ENCODE results near the gene LBX2.
"Not testable (repeated sequence)": the region's sequence is repeated elsewhere in the genome, so short reads cannot be mapped to it uniquely, and the experiment has no call there.

LBX2 gene

GRCh38 chr2:74488643-74489481 is 10.5 kb downstream of the LBX2 start:
- TF ChIP-seq, protein P1, sequence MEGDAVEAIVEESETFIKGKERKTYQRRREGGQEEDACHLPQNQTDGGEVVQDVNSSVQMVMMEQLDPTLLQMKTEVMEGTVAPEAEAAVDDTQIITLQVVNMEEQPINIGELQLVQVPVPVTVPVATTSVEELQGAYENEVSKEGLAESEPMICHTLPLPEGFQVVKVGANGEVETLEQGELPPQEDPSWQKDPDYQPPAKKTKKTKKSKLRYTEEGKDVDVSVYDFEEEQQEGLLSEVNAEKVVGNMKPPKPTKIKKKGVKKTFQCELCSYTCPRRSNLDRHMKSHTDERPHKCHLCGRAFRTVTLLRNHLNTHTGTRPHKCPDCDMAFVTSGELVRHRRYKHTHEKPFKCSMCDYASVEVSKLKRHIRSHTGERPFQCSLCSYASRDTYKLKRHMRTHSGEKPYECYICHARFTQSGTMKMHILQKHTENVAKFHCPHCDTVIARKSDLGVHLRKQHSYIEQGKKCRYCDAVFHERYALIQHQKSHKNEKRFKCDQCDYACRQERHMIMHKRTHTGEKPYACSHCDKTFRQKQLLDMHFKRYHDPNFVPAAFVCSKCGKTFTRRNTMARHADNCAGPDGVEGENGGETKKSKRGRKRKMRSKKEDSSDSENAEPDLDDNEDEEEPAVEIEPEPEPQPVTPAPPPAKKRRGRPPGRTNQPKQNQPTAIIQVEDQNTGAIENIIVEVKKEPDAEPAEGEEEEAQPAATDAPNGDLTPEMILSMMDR (IDR thresholded peaks at IDR 0.05) = no peak
- Histone ChIP-seq H3K27ac (no peak overlapping the region), H3K4me1 (ENCODE audit: control insufficient read depth in 1 of 2, insufficient read depth in 1 of 2, low read depth in 1 of 2, low read length in 1 of 2) (peaks cover 0 to under 1% of the 10 kb centered on the region in 2 experiments), H3K4me3 (ENCODE audit: low read depth in 1 of 2, low read length in 1 of 2) (no peak overlapping the region), H3K27me3 (no peaks in the 10 kb centered on the region), H3K36me3 (peaks cover 72% of the 10 kb centered on the region), H3K9me3 (no peaks in the 10 kb centered on the region)

GRCh38 chr2:74486141-74486540 is 13.3 kb downstream of the LBX2 start:
- Histone ChIP-seq H3K4me1 (ENCODE audit: control insufficient read depth in 1 of 2, insufficient read depth in 1 of 2, low read depth in 1 of 2, low read length in 1 of 2) (peaks cover 17 to 23% of the 10 kb centered on the region in 2 experiments), H3K4me3 (ENCODE audit: low read depth in 1 of 2, low read length in 1 of 2) (no peak overlapping the region), H3K9me3 (no peaks in the 10 kb centered on the region), H3K27me3 (no peaks in the 10 kb centered on the region), H3K36me3 (peaks cover 46% of the 10 kb centered on the region), H3K27ac (no peak overlapping the region)
- TF ChIP-seq, protein P1 (IDR thresholded peaks at IDR 0.05) = no peak

DNA sequence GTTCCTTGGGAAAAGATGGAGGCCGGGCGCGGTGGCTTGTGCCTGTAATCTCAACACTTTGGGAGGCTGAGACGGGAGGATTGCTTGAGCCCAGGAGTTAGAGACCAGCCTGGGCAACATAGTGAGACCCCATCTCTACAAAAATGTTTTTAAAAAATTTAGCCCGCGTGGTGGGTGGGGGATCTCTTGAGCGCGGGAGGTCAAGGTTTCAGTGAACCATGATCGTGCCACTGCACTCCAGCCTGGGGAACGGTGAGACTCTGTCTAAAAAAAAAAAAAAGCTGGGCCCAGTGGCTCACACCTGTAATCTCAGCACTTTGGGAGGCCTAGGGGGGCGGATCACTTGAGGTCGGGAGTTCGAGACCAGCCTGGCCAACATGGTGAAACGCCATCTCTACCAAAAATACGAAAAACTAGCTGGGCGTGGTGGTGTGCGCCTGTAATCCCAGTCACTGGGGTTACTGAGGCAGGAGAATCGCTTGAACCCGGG is 15.7 kb downstream of the LBX2 start:
- not testable (repeated sequence) for H3K27me3 ChIP-seq
- peak overlapping the region; percentile 88 for H3K27ac ChIP-seq

GRCh38 chr2:74482801-74483674 is 16.4 kb downstream of the LBX2 start, which contains the start of the genes CCDC142 and TTC31:
Gene CCDC142 (minus strand): TSS chr2:74482998. CDS start chr2:74482837, 161 bp downstream.
Gene TTC31 (plus strand): TSS chr2:74483081. CDS start chr2:74483096, 15 bp downstream.
- TF ChIP-seq, protein P1 (IDR thresholded peaks at IDR 0.05) = peak; percentile 96
- peak within 1 kb of the TSS; percentile 95 to 100 for H3K4me3 ChIP-seq (ENCODE audit: low read depth in 1 of 2, low read length in 1 of 2)
- H3K27me3 ChIP-seq = no peaks in the 10 kb centered on the region
- peaks cover 23 to 28% of the 10 kb centered on the region in 2 experiments for H3K4me1 ChIP-seq (ENCODE audit: control insufficient read depth in 1 of 2, insufficient read depth in 1 of 2, low read depth in 1 of 2, low read length in 1 of 2)
- H3K36me3 ChIP-seq = peaks cover 26% of the 10 kb centered on the region
- peak within 1 kb of the TSS; percentile 88 for H3K27ac ChIP-seq
- H3K9me3 ChIP-seq = no peaks in the 10 kb centered on the region

More for the DNA sequence above, 15.7 kb downstream of the LBX2 start:
- H3K9me3 ChIP-seq = not testable (repeated sequence)
- Histone ChIP-seq H3K4me3 (ENCODE audit: low read depth in 1 of 2, low read length in 1 of 2) (peak overlapping the region; percentile 95 to 100), H3K36me3 (peaks cover 31% of the 10 kb centered on the region), H3K4me1 (ENCODE audit: control insufficient read depth in 1 of 2, insufficient read depth in 1 of 2, low read depth in 1 of 2, low read length in 1 of 2) (peaks cover 23 to 28% of the 10 kb centered on the region in 2 experiments)

GRCh38 chr2:74481961-74482800 is 17.2 kb downstream of the LBX2 start:
- peaks cover 20% of the 10 kb centered on the region for H3K36me3 ChIP-seq
- H3K27ac ChIP-seq = peak overlapping the region; percentile 88
- no peaks in the 10 kb centered on the region for H3K27me3 ChIP-seq
- peak overlapping the region; percentile 95 to 100 for H3K4me3 ChIP-seq (ENCODE audit: low read depth in 1 of 2, low read length in 1 of 2)
- H3K9me3 ChIP-seq = no peaks in the 10 kb centered on the region
- TF ChIP-seq, protein P1 (IDR thresholded peaks at IDR 0.05) = no peak
- H3K4me1 ChIP-seq (ENCODE audit: control insufficient read depth in 1 of 2, insufficient read depth in 1 of 2, low read depth in 1 of 2, low read length in 1 of 2) = peaks cover 23 to 28% of the 10 kb centered on the region in 2 experiments
